Measurements from ENCODE around the gene TECPR2. TPM values are rescaled to one million over a fixed set of nuclear protein-coding genes. Genes with fewer than 3 reads are reported as not detected.
"Not testable (repeated sequence)": the region's sequence is repeated elsewhere in the genome, so short reads cannot be mapped to it uniquely, and the experiment has no call there.

The TECPR2 gene
- total RNA-seq, 1 donor from 2014 or later: 5.1 TPM

- no peak overlapping the region for H3K4me3 ChIP-seq (ENCODE audit: low read depth, low read length)
- TF ChIP-seq CTCF (conservative IDR thresholded peaks at IDR 0.05; ENCODE audit: low read depth, low read length): no peak
- DNase-seq (ENCODE audit: low read depth): no peak
Observed at GRCh38 chr14:102325791-102326345, 36.9 kb upstream of the TECPR2 start.

- H3K4me3 ChIP-seq (ENCODE audit: low read depth, low read length): no peak overlapping the region
- TF ChIP-seq CTCF (conservative IDR thresholded peaks at IDR 0.05; ENCODE audit: low read depth, low read length): no peak
- no peak for DNase-seq (ENCODE audit: low read depth)
Observed at GRCh38 chr14:102326583-102326982, 36.2 kb upstream of the TECPR2 start.

- not testable (repeated sequence) for DNase-seq (ENCODE audit: low read depth); H3K4me3 ChIP-seq (ENCODE audit: low read depth, low read length)
Observed at GRCh38 chr14:102329381-102329780, 33.4 kb upstream of the TECPR2 start.

- DNase-seq (ENCODE audit: low read depth): no peak
- no peak overlapping the region for H3K4me3 ChIP-seq (ENCODE audit: low read depth, low read length)
- TF ChIP-seq CTCF (conservative IDR thresholded peaks at IDR 0.05; ENCODE audit: low read depth, low read length): no peak
Observed at GRCh38 chr14:102330806-102331205, 31.9 kb upstream of the TECPR2 start.

GRCh38 chr14:102333390-102333789, 29.4 kb upstream of the TECPR2 start:
- no peak for DNase-seq (ENCODE audit: low read depth)
- TF ChIP-seq CTCF (conservative IDR thresholded peaks at IDR 0.05; ENCODE audit: low read depth, low read length): no peak
- no peak overlapping the region for H3K4me3 ChIP-seq (ENCODE audit: low read depth, low read length)

GRCh38 chr14:102333795-102334705, 28.7 kb upstream of the TECPR2 start:
- TF ChIP-seq CTCF (conservative IDR thresholded peaks at IDR 0.05; ENCODE audit: low read depth, low read length): no peak
- no peak overlapping the region for H3K4me3 ChIP-seq (ENCODE audit: low read depth, low read length)
- DNase-seq (ENCODE audit: low read depth): no peak

- no peak overlapping the region for H3K4me3 ChIP-seq (ENCODE audit: low read depth, low read length)
- no peak for DNase-seq (ENCODE audit: low read depth)
- TF ChIP-seq CTCF (conservative IDR thresholded peaks at IDR 0.05; ENCODE audit: low read depth, low read length): no peak
Observed at GRCh38 chr14:102335163-102335562, 27.6 kb upstream of the TECPR2 start.

Measured in epithelial cell of proximal tubule (primary cell).